H9 (cell line): ENCODE measurements around the gene MDK. TPM values are rescaled to one million over a fixed set of nuclear protein-coding genes. Genes with fewer than 3 reads are reported as not detected.

Experiments used
- DNase-seq: peaks from one replicate; pipeline ENCODE4 v3.0.0-alpha.2; 2017
- H2AFZ ChIP-seq: one replicate; pipeline ENCODE4 v1.6.1; 2013; ENCODE audit warnings: mild to moderate bottlenecking, low read length, control low read depth, moderate library complexity
- H2AK5ac ChIP-seq: 2 replicates; pipeline ENCODE4 v1.6.1; 2013; ENCODE audit warnings: low read length, control low read depth, mixed read lengths; ENCODE audit not compliant: insufficient read length
- H2BK120ac ChIP-seq: one replicate; pipeline ENCODE4 v1.6.1; 2013; ENCODE audit warnings: low read depth, mild to moderate bottlenecking, low read length, control low read depth, inconsistent platforms; ENCODE audit not compliant: poor library complexity, severe bottlenecking
- H2BK12ac ChIP-seq: 2 replicates; pipeline ENCODE4 v1.6.1; 2013; ENCODE audit warnings: low read length, control low read depth, mixed read lengths, low read depth; ENCODE audit not compliant: insufficient read length
- H2BK15ac ChIP-seq: 2 replicates; pipeline ENCODE4 v1.6.1; 2013; ENCODE audit warnings: low read depth, low read length, control low read depth
- H2BK20ac ChIP-seq: one replicate; pipeline ENCODE4 v1.6.1; 2013; ENCODE audit warnings: low read depth, mild to moderate bottlenecking, low read length, control low read depth, inconsistent platforms; ENCODE audit not compliant: poor library complexity, severe bottlenecking
- H2BK5ac ChIP-seq: 2 replicates; pipeline ENCODE4 v1.6.1; 2013; ENCODE audit warnings: low read length, control low read depth, mixed read lengths; ENCODE audit not compliant: insufficient read length
- H3K14ac ChIP-seq: 2 replicates; pipeline ENCODE4 v1.6.1; 2013; ENCODE audit warnings: low read length, control low read depth; ENCODE audit not compliant: insufficient read depth
- H3K18ac ChIP-seq: 2 replicates; pipeline ENCODE4 v1.6.1; 2013; ENCODE audit warnings: low read depth, mild to moderate bottlenecking, mixed read lengths, low read length, control low read depth; ENCODE audit not compliant: insufficient read length
- H3K23ac ChIP-seq: 2 replicates; pipeline ENCODE4 v1.6.1; 2013; ENCODE audit warnings: low read length, control low read depth, mixed read lengths, low read depth; ENCODE audit not compliant: insufficient read length
- H3K23me2 ChIP-seq: 2 replicates; pipeline ENCODE4 v1.6.1; 2013; ENCODE audit warnings: low read depth, mild to moderate bottlenecking, mixed read lengths, low read length, control low read depth; ENCODE audit not compliant: insufficient read length, poor library complexity, severe bottlenecking
- H3K27ac ChIP-seq: 2 replicates; pipeline ENCODE4 v1.5.1; 2013; ENCODE audit warnings: low read length, control low read depth, mixed read lengths, low read depth; ENCODE audit not compliant: insufficient read length
- H3K27me3 ChIP-seq: 2 replicates; pipeline ENCODE4 v1.6.1; 2013; ENCODE audit warnings: low read length, control low read depth, inconsistent platforms; ENCODE audit not compliant: insufficient read depth
- H3K4ac ChIP-seq: 2 replicates; pipeline ENCODE4 v1.6.1; 2013; ENCODE audit warnings: low read depth, mild to moderate bottlenecking, control low read depth, inconsistent platforms, low read length, moderate library complexity
- H3K4me1 ChIP-seq: 2 replicates; pipeline ENCODE4 v1.6.1; 2013; ENCODE audit warnings: low read length, control low read depth, inconsistent platforms; ENCODE audit not compliant: insufficient read depth
- H3K4me2 ChIP-seq: 2 replicates; pipeline ENCODE4 v1.6.1; 2013; ENCODE audit warnings: low read length, control low read depth, mixed read lengths; ENCODE audit not compliant: insufficient read length, insufficient read depth
- H3K56ac ChIP-seq: 2 replicates; pipeline ENCODE4 v1.6.1; 2013; ENCODE audit warnings: low read depth, mild to moderate bottlenecking, mixed read lengths, low read length, control low read depth; ENCODE audit not compliant: insufficient read length
- H3K79me1 ChIP-seq: 2 replicates; pipeline ENCODE4 v1.6.1; 2013; ENCODE audit warnings: low read depth, mild to moderate bottlenecking, moderate library complexity, low read length, control low read depth, inconsistent platforms; ENCODE audit not compliant: insufficient read depth, poor library complexity, severe bottlenecking
- H3K79me2 ChIP-seq: 2 replicates; pipeline ENCODE4 v1.6.1; 2013; ENCODE audit warnings: low read length, control low read depth, inconsistent platforms; ENCODE audit not compliant: insufficient read depth
- H3K9ac ChIP-seq: 2 replicates; pipeline ENCODE4 v1.6.1; 2013; ENCODE audit warnings: low read length, control low read depth, mixed read lengths; ENCODE audit not compliant: insufficient read length; ENCODE audit errors: extremely low read depth
- H3K9me3 ChIP-seq: one replicate; pipeline ENCODE4 v1.6.1; 2013; ENCODE audit warnings: low read depth, low read length, inconsistent platforms; ENCODE audit not compliant: control insufficient read depth
- H3T11ph ChIP-seq: one replicate; pipeline ENCODE4 v1.6.1; 2013; ENCODE audit warnings: mild to moderate bottlenecking, low read length, control low read depth, inconsistent platforms
- H4K20me1 ChIP-seq: one replicate; pipeline ENCODE4 v1.6.1; 2013; ENCODE audit not compliant: control insufficient read depth, insufficient read length, insufficient read depth
- H4K5ac ChIP-seq: 2 replicates; pipeline ENCODE4 v1.6.1; 2013; ENCODE audit warnings: low read depth, mild to moderate bottlenecking, mixed read lengths, low read length, control low read depth; ENCODE audit not compliant: insufficient read length
- H4K8ac ChIP-seq: replicated peaks from 2 replicates; pipeline ENCODE4 v1.6.1; 2013; ENCODE audit warnings: low read length, control low read depth, mixed read lengths, low read depth; ENCODE audit not compliant: insufficient read length
- H4K91ac ChIP-seq: 2 replicates; pipeline ENCODE4 v1.6.1; 2013; ENCODE audit warnings: low read depth, mild to moderate bottlenecking, moderate library complexity, mixed read lengths, low read length, control low read depth; ENCODE audit not compliant: insufficient read length
- H3K27ac Mint-ChIP-seq, 3 experiments: 2 replicates in 2 of 3; 3 replicates in 1 of 3; pipeline ENCODE4 v1.8.0; 2020 to 2021; ENCODE audit warnings: mixed read lengths in 3 of 3, mild to moderate bottlenecking in 1 of 3, moderate library complexity in 1 of 3
- H3K27me3 Mint-ChIP-seq: 2 replicates; pipeline ENCODE4 v1.8.0; 2021; ENCODE audit warnings: low read depth, mild to moderate bottlenecking, moderate library complexity, mixed read lengths
- H3K36me3 Mint-ChIP-seq, 3 experiments: 2 replicates in 2 of 3; 3 replicates in 1 of 3; pipeline ENCODE4 v1.8.0; 2020 to 2021; ENCODE audit warnings: low read depth in 3 of 3, mixed read lengths in 3 of 3; ENCODE audit not compliant: insufficient read depth in 1 of 3
- H3K4me1 Mint-ChIP-seq, 2 experiments: 2 replicates each; pipeline ENCODE4 v1.8.0; 2020; ENCODE audit warnings: mixed read lengths in 2 of 2
- H3K4me3 Mint-ChIP-seq, 2 experiments: 2 replicates in 1 of 2; 3 replicates in 1 of 2; pipeline ENCODE4 v1.8.0; 2020 to 2021; ENCODE audit warnings: mild to moderate bottlenecking in 2 of 2, mixed read lengths in 2 of 2, moderate library complexity in 1 of 2
- H3K9me3 Mint-ChIP-seq, 2 experiments: 2 replicates in 1 of 2; 3 replicates in 1 of 2; pipeline ENCODE4 v1.8.0; 2020; ENCODE audit warnings: mild to moderate bottlenecking in 2 of 2, mixed read lengths in 2 of 2, moderate library complexity in 1 of 2
- CTCF ChIP-seq: fragments of 200-600 bp; sonication (generic); conservative IDR thresholded peaks from 3 replicates; pipeline ENCODE4 v1.8.0; 2021; ENCODE audit warnings: antibody characterized with exemption, mild to moderate bottlenecking
- WGBS: extraction: QIAGEN DNeasy Blood & Tissue Kit; methylation state at CpG from one replicate; pipeline ENCODE4 v1.1.7; 2013; ENCODE audit warnings: missing lambda C conversion rate, low lambda C conversion rate, mixed read lengths; ENCODE audit not compliant: insufficient read length; ENCODE audit errors: extremely low coverage; 5-methylcytosine and 5-hydroxymethylcytosine counted together
- total RNA-seq: library from RNA; stranded (reverse); gene quantifications from 2 replicates; pipeline ENCODE4 v1.2.1, GENCODE V29; 2021

MDK gene
- total RNA-seq, 1 experiment from 2014 or later: 392 TPM

- no peak overlapping the region for H4K8ac ChIP-seq
- no peak overlapping the region for H3K4ac ChIP-seq
- Mint-ChIP-seq H3K36me3 (peaks cover 0 to 4% (median 3%) of the 10 kb centered on the region in 3 experiments; a peak in 1 of 7 replicates), H3K4me1 (peaks cover 31 to 46% of the 10 kb centered on the region in 2 experiments), H3K27me3 (peaks cover 79% of the 10 kb centered on the region), H3K9me3 (no peaks in the 10 kb centered on the region), H3K4me3 (peak overlapping the region; percentile 56 to 78; a peak in 4 of 5 replicates), H3K27ac (no peak overlapping the region)
- no peaks in the 10 kb centered on the region for H4K20me1 ChIP-seq
- no peak overlapping the region for H3K14ac ChIP-seq
- H3K9me3 ChIP-seq: no peaks in the 10 kb centered on the region
- no peak overlapping the region for H2BK5ac ChIP-seq
- no CpG with 5 or more reads among the region's 21 CpGs for WGBS
- H2BK20ac ChIP-seq: no peak overlapping the region
- no peaks in the 10 kb centered on the region for H3K79me2 ChIP-seq
- no peak overlapping the region for H4K91ac ChIP-seq
- peaks cover 15% of the 10 kb centered on the region for H3K23me2 ChIP-seq
- no peak for DNase-seq
- H4K5ac ChIP-seq: no peak overlapping the region
- H2BK12ac ChIP-seq: no peak overlapping the region
- H2BK15ac ChIP-seq: no peak overlapping the region
- no peak for TF ChIP-seq CTCF
- no peak overlapping the region for H3K27ac ChIP-seq
- peak overlapping the region; percentile 86 for H3K4me2 ChIP-seq
- no peak overlapping the region for H3T11ph ChIP-seq
- peaks cover 20% of the 10 kb centered on the region; the same call in 1 of the 2 replicates for H3K27me3 ChIP-seq
- H2AFZ ChIP-seq: no peak overlapping the region
- no peak overlapping the region for H3K56ac ChIP-seq
- no peak overlapping the region for H2BK120ac ChIP-seq
- H3K23ac ChIP-seq: no peak overlapping the region
- H2AK5ac ChIP-seq: no peak overlapping the region
- H3K9ac ChIP-seq: no peak overlapping the region
- no peaks in the 10 kb centered on the region for H3K79me1 ChIP-seq
- no peak overlapping the region for H3K18ac ChIP-seq
- peaks cover 3% of the 10 kb centered on the region; the same call in 1 of the 2 replicates for H3K4me1 ChIP-seq
Measured at GRCh38 chr11:46388619-46389449, 7.4 kb downstream of the MDK start.
